CD4-positive, alpha-beta T cell treated with Interleukin-15 for 1 hour (primary cell): Measurements from ENCODE around the gene HIVEP3.

Source experiments
- DNase-seq: peaks from one replicate; pipeline ENCODE4 v3.0.0-alpha.2; 2020

HIVEP3 gene

GRCh38 chr1:41474490-41475271, 444.0 kb downstream of the HIVEP3 start:
- no peak for DNase-seq

DNA sequence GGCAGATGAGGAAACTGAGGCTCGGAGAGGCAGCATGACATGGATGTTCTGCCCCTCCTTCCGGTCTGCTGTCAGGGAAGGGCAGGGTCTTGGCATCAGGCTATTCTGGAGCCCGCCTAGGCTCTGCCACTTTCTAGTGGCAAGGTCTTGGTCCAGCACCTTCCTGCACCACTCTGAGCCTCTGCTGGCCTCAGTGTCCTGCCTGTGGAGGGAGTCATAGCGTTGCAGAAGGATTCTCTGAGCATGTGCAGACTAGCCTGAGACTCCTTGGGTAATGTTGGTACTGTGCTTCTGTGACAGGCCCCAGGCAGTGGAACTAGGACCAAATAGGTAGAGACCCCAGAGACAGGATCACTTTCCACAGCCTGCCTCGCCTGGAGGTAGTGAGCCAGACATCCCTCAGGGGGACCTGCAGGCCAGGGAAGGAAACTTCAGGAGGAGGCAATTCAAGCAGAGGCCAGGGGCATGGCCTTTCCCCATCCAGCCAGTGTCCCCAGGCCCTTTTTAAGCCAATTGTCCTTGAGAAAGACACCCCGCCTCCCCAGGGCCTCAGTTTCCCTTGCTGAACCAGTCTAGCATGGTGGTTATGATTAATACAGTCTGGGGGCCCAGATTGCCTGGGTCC, 444.9 kb downstream of the HIVEP3 start:
- no peak for DNase-seq

DNA sequence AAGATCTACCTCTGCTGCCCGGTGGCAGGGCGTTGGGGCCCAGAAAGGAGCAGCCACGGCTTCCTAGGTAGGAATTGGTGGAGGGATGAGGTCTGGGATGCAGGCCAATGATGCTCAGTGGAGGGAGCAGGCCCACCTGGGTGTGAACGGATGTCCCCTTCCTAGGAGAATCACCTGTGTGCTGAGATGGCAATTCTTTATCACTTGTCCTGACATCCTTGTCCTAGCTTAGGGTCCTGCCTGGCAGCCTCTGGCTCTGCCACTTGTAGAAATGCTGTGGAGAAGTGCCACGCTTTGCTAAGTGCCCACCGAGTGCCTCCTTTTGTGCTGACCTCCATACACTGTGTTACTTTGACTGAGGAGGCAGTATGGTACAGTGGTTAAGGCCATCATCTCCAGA, 447.1 kb downstream of the HIVEP3 start:
- no peak for DNase-seq

DNA sequence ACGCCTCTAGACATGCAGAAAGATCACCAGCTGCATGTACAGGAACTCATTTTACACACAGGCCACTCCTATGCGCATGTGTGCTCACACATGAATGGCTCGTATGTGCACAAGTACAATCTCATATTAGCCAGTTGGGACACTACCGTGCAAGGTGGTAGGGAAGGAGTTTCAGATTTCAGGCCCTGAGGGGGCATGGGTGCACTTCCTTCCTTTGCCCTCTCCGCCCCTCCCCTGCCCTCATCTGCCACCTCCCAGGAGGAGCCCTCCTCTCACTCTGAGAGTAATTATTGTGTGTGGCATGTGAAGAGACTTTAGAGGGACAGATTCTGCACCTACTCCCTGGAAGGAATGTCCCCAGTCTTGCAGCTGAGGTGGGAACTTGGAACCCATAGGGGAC, 449.0 kb downstream of the HIVEP3 start:
- no peak for DNase-seq

DNA sequence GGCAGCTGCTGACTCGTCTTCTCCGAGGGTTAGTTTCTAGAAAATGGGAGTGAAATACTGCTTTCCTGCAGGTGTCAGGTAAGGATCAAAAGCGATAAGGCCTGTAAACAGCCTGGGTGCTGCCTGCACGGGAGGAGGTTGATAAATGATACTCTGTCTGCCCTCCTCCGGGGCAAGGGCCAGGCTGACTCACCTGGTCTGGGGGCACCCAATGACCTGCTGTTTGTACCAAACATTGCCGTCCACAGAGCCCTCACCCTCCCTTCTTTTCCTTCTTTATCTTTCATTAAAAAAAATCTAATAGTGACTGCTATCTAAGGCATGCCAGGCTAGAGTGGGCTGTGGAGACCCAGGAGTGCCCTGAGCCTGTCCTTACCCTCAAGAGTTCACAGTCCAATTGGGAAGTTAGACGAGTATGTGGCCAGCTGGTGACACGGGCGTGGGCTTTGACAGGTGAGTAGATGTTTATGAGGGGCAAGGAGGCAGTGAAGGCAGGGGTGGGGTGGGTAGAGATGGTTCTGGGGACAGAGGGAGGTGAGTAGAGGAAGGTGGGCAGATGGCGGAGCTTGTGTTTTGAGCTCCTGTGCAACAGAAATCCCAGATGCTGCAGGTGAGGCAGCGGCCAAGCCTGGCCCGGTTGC, 450.5 kb downstream of the HIVEP3 start:
- DNase-seq: no peak

DNA sequence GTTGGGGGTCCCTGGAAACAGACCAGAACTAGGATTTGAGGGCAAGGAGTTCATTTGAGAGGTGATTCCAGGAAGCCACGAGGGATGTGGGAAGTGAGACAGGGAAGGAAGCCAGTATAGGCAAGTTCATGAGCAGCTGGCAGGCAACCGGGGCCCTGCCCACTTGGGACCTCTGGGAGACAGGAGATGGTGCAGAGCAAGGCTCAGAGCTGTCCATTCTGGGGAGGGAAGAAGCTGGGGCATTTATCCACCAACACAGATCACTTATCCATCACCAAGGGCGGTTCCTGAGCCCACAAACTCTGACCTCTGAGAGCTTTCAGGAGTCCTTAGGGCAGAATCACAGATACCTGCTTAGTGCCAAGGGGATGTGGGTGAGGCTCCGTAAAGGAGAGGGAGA, 451.0 kb downstream of the HIVEP3 start:
- DNase-seq: no peak

DNA sequence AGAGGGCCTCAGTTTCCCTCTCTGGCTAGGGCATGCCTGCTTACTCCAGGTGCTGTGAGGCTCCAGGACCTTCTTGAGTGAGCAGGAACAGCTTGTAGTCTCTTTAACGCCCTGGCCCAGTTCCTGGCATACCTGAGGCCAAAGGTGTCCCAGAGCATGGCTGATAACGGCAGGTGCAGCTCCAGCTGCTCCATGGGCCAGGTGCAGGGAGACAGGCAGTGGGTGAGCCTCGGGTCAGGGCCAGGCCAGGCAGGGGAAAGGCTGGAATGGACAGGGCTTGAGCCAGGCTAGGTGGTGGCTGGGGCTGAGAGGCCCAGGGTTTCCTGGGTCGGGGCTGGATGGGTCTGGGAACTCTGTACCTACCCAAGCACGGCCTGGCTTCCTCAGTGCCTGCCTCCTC, 452.6 kb downstream of the HIVEP3 start:
- DNase-seq: no peak

DNA sequence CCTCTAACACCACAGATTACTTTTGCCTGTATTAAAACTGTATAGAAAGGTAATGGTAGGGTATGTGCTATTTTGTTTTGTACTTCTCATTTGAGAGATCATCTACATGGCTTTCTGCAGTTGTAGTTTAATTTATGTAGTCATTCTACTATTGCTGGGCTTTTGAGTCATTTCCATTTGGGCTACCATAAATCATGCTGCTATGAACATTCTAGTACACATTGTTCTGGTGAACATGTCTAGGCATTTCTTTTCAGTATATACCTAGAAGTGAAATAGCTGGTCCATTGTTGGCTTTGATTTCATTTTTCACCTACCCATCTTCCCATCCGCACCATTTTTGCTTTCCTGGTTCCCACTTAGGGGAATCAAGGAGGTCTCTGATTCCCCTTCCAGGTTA, 453.0 kb downstream of the HIVEP3 start:
- DNase-seq: no peak

- DNase-seq: no peak
These were observed 453.8 kb downstream of the HIVEP3 start for GRCh38 chr1:41464885-41465284.

GRCh38 chr1:41463516-41463915, 455.2 kb downstream of the HIVEP3 start:
- no peak for DNase-seq

GRCh38 chr1:41462680-41463004, 456.1 kb downstream of the HIVEP3 start:
- DNase-seq: no peak

GRCh38 chr1:41461790-41462679, 456.7 kb downstream of the HIVEP3 start:
- no peak for DNase-seq

- no peak for DNase-seq
These were observed 461.7 kb downstream of the HIVEP3 start for GRCh38 chr1:41456847-41457540.
